Heart right ventricle (tissue), 16 donors: Measurements from ENCODE around the gene MGAT3. TPM values are rescaled to one million over a fixed set of nuclear protein-coding genes. Genes with fewer than 3 reads are reported as not detected.

ENCODE experiments used
- ATAC-seq, 8 donors: fragments of 200-7000 bp; cut with Tn5 transposase; one replicate each; pipeline ENCODE4 v1.9.1; 2020; ENCODE audit warnings: mild to moderate bottlenecking in 8 of 8, moderate library complexity in 8 of 8, moderate number of reproducible peaks in 1 of 8
- DNase-seq, 2 donors: peaks; one replicate each; pipeline ENCODE4 v3.0.0-alpha.2; 2020
- H3K27ac ChIP-seq, 10 donors: fragments of 200-600 bp; sonication (generic) in 2 of 10; one replicate each; pipeline versions ENCODE4 v1.5.0 to v1.8.0; 2020 to 2022; ENCODE audit warnings: mild to moderate bottlenecking in 3 of 10
- H3K27me3 ChIP-seq, 7 donors: fragments of 200-600 bp; one replicate each; pipeline ENCODE4 v1.8.0; 2021 to 2022; ENCODE audit warnings: mild to moderate bottlenecking in 2 of 7
- H3K36me3 ChIP-seq, 9 donors: fragments of 200-600 bp; sonication (generic) in 1 of 9; one replicate each; pipeline versions ENCODE4 v1.5.0 to v1.8.0; 2020 to 2022; ENCODE audit warnings: mild to moderate bottlenecking in 2 of 9
- H3K4me1 ChIP-seq, 9 donors: fragments of 200-600 bp; sonication (generic) in 1 of 9; one replicate each; pipeline versions ENCODE4 v1.5.0 to v1.8.0; 2020 to 2022; ENCODE audit warnings: mild to moderate bottlenecking in 4 of 9
- H3K4me3 ChIP-seq, 10 donors: fragments of 200-600 bp; sonication (generic) in 2 of 10; one replicate each; pipeline versions ENCODE4 v1.5.0 to v1.8.0; 2020 to 2022; ENCODE audit warnings: mild to moderate bottlenecking in 7 of 10, moderate library complexity in 2 of 10
- H3K9me3 ChIP-seq, 11 donors: fragments of 200-600 bp in 10 of 11; sonication (generic) in 2 of 11; one replicate each; pipeline versions ENCODE4 v1.5.0 to v1.8.0; 2013 to 2022; ENCODE audit warnings: mild to moderate bottlenecking in 2 of 11, control low read depth in 1 of 11, moderate library complexity in 1 of 11
- WGBS, 2 donors: extraction: QIAGEN DNeasy Blood & Tissue Kit; methylation state at CpG; one replicate each; pipeline ENCODE4 v1.1.7; 2013; ENCODE audit warnings: inconsistent platforms in 1 of 2; 5-methylcytosine and 5-hydroxymethylcytosine counted together
- intact Hi-C, 10 donors: fragments of 100-400 bp; cut with DNase I; formaldehyde crosslinking; loops; one replicate each; pipeline versions ENCODE4 v1.11.1 to v1.14.2; 2022
- polyA plus RNA-seq, 2 donors: library from polyadenylated mRNA; stranded (reverse); fragments of 200-250 nt; gene quantifications; one replicate each; pipeline ENCODE4 v1.2.3, GENCODE V29; 2013
- total RNA-seq, 10 donors: library from RNA; stranded (reverse); fragmentation: NEBNext Ultra II Directional in 3 of 10; extraction: Animal tissue kit (Norgen Biotek cat#: 25700) in 3 of 10; gene quantifications; one replicate each; pipeline versions ENCODE4 v1.2.1 to v1.2.4, GENCODE V29; 2021 to 2023
- TF ChIP-seq, protein P1 (sequence below), 9 donors: fragments of 200-600 bp; sonication (generic) in 2 of 9; IDR thresholded peaks; one replicate each; pipeline versions ENCODE4 v1.5.0 to v1.8.0; 2021 to 2022; ENCODE audit warnings: antibody characterized with exemption in 9 of 9, mild to moderate bottlenecking in 5 of 9, moderate library complexity in 1 of 9
- donor health status: Arrhythmogenic right ventricular cardiomyopathy.
- donor health status: ischemic (EF 13 %, LVEDD 7.1; RV severe dilation, severe dysfunction).
- donor health status: healthy with polysubstance abuse.
- donor health status: DM: no; HTN: yes; CAD: no.
- donor health status: DM: no; HTN: no; CAD: no.
- donor health status: ischemic (EF 25% LVEDD 6.9; RV normal size, moderate dysfunction).
- donor health status: ischemic (EF 25% LVEDD 5.7; RV mildly dilated, moderate dysfunction).
- donor health status: healthy.
- donor health status: DM: yes; HTN: yes; CAD: no.
- donor health status: Ischemic cardiomyopathy.
- donor health status: ischemic (EF 35%, LVEDD 5.7; RV mildly dilated, moderate dysfunction).
- donor health status: nonischemic (EF 11% LVEDD 7.7; RV severe dilation, severe dysfunction).
- donor health status: DM: yes; HTN: yes; CAD: no.
- donor health status: PGD.
- donor health status: ischemic (EF 29% LVEDD 5.4; RV normal size, mild dysfunction).
- donor health status: nonischemic (EF 23%, LVEDD 6.1; RV moderate dilation, normal function).

MGAT3 gene
- total and polyA plus RNA-seq, 12 donors: 1.8 to 14.0 (median 3.9) TPM

DNA sequence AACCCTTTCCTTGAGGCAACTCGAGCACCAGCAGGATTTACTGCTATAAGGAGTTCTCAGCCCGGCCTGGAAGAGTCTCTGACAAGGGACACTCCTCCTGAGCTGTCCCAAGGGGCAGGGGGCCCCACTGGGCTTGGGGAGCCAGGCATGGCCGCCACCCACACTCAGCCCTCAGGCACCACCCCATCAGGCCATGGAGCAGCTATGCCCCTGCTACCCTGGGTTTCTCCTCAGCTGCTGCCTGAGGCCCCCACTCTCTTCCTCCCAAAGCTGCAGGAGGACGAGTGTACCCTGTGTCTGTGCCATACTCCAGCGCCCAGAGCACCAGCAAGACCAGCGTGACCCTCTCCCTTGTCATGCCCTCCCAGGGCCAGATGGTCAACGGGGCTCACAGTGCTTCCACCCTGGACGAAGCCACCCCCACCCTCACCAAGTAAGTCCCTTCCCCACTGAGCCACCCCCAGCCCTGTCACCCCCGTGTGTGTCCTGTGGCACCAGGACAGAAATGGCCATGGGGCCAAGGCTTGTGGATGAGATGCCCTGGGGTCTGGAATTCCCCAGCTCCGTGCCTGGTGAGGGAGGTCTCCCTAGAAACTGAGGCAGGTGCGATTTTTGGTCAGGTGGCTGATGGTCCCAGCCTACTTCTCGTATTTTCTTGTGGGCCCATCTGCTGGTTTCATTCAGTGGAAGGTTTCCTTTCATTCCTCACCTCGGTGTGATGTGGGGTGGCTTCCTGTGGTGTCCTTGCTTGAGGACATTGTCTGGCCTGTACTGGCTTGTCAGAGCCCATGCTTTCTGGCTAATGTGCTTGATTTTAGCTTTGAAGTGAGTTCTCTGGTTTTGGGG lies 28.8 kb upstream of the MGAT3 start:
- H3K4me3 ChIP-seq: no peak overlapping the region
- ATAC-seq (no peak), DNase-seq (no peak)
- TF ChIP-seq, protein P1, sequence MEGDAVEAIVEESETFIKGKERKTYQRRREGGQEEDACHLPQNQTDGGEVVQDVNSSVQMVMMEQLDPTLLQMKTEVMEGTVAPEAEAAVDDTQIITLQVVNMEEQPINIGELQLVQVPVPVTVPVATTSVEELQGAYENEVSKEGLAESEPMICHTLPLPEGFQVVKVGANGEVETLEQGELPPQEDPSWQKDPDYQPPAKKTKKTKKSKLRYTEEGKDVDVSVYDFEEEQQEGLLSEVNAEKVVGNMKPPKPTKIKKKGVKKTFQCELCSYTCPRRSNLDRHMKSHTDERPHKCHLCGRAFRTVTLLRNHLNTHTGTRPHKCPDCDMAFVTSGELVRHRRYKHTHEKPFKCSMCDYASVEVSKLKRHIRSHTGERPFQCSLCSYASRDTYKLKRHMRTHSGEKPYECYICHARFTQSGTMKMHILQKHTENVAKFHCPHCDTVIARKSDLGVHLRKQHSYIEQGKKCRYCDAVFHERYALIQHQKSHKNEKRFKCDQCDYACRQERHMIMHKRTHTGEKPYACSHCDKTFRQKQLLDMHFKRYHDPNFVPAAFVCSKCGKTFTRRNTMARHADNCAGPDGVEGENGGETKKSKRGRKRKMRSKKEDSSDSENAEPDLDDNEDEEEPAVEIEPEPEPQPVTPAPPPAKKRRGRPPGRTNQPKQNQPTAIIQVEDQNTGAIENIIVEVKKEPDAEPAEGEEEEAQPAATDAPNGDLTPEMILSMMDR (IDR thresholded peaks at IDR 0.05): no peak
- H3K9me3 ChIP-seq: no peaks in the 10 kb centered on the region
- peaks cover 13 to 36% (median 27%) of the 10 kb centered on the region in 9 donors for H3K4me1 ChIP-seq
- H3K27me3 ChIP-seq: no peaks in the 10 kb centered on the region
- 85% methylated on average over 13 of the region's 13 CpGs for WGBS, 2 donors
- H3K36me3 ChIP-seq: peaks cover 4 to 90% (median 41%) of the 10 kb centered on the region in 9 donors
- no peak overlapping the region for H3K27ac ChIP-seq
- intact Hi-C loops: no loop called here

DNA sequence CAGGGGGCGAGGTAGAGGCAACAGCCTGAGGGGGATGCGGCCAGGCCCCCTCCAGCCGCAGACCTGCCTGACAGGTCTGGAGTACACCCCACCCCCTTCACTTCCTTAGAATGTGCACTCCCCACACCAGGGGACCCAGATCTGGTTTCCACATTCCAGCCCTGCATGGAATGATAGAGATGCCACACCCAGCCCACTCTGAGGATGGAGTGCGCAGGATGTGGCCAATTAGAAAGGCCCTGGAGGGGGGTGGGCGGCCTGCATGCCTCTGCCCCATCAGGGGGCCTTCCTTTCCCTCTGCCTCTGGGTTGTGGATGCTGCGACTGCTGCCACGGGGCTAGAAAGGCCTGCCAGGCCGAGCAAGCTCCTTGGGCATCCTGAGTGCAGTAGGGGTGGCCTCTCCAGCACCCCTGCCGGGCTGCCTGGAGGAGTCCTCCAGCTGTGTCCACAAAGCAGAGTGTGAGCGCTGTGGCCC lies 28.2 kb upstream of the MGAT3 start:
- WGBS, 2 donors: 77 to 87% methylated on average over 10 of the region's 10 CpGs
- peaks cover 4 to 88% (median 41%) of the 10 kb centered on the region in 9 donors for H3K36me3 ChIP-seq

DNA sequence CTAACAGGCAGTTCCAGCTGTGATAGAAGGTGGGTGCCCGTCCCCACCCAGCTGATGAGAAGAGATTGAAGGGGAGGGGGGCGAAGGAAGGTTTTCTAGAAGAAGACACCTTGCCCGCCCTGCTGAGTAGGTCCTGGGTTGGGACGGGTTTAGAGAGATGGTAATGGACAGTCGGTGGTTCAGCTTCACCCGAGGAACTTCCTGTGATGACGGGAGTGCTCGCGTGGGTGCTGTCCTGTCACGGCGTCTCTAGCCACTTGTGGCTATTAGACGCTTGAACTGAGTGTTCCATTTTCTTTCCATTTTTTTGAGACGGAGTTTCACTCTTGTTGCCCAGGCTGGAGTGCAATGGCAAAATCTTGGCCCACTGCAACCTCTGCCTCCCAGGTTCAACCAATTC lies 27.6 kb upstream of the MGAT3 start:
- H3K27me3 ChIP-seq: no peaks in the 10 kb centered on the region
- H3K27ac ChIP-seq: peak overlapping the region in 3 of 10 donors; percentile 92 to 95 (median 94)
- TF ChIP-seq, protein P1 (IDR thresholded peaks at IDR 0.05): no peak
- peaks cover 13 to 39% (median 27%) of the 10 kb centered on the region in 9 donors for H3K4me1 ChIP-seq
- H3K36me3 ChIP-seq: peaks cover 4 to 83% (median 39%) of the 10 kb centered on the region in 9 donors
- intact Hi-C loops: no loop called here
- 91 to 92% methylated on average over 13 of the region's 13 CpGs for WGBS, 2 donors
- no peak for DNase-seq
- no peak overlapping the region for H3K4me3 ChIP-seq
- H3K9me3 ChIP-seq: no peaks in the 10 kb centered on the region
- ATAC-seq: no peak

More for the DNA sequence above, 28.2 kb upstream of the MGAT3 start:
- H3K4me1 ChIP-seq: peaks cover 13 to 36% (median 27%) of the 10 kb centered on the region in 9 donors
- H3K4me3 ChIP-seq: no peak overlapping the region
- no peak for ATAC-seq
- no peaks in the 10 kb centered on the region for H3K27me3 ChIP-seq
- TF ChIP-seq, protein P1 (IDR thresholded peaks at IDR 0.05): no peak
- intact Hi-C loops: no loop called here
- DNase-seq: no peak
- no peak overlapping the region for H3K27ac ChIP-seq
- H3K9me3 ChIP-seq: no peaks in the 10 kb centered on the region

DNA sequence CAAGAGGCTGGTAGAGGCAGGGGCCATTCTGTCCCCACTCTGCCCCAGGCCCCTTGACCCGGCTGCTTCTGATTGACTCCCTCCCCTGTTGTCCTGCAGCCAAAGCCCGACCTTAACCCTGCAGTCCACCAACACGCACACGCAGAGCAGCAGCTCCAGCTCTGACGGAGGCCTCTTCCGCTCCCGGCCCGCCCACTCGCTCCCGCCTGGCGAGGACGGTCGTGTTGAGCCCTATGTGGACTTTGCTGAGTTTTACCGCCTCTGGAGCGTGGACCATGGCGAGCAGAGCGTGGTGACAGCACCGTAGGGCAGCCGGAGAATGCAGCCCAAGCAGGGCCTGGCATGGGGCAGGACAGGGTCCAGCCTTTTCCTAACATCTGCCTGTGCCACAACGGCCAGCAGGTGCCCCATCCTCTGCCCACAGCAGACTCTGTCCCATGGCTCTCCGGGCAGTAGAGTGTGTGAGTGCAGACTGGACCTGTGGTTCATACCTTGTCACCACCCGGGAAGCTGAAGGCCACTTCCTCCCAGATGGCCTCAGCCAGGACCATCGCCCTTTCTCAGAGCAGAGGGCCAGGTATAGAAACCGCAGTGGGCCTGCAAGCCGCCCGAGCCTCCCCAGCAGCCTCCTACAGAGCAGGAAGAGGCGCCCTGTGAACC lies 26.8 kb upstream of the MGAT3 start:
- Histone ChIP-seq H3K36me3 (peaks cover 4 to 83% (median 30%) of the 10 kb centered on the region in 9 donors), H3K4me3 (no peak overlapping the region), H3K9me3 (no peaks in the 10 kb centered on the region), H3K27me3 (no peaks in the 10 kb centered on the region), H3K4me1 (peaks cover 13 to 44% (median 31%) of the 10 kb centered on the region in 9 donors), H3K27ac (peak overlapping the region in 9 of 10 donors; percentile 88 to 96 (median 94))
- DNase-seq (no peak), ATAC-seq (peak in 4 of 8 donors; percentile 7 to 54 (median 26))
- TF ChIP-seq, protein P1 (IDR thresholded peaks at IDR 0.05): no peak
- intact Hi-C loops: loop anchor here in 2 of 10 donors (2.0 to 10.0 kb wide), 2 partner anchors 31 to 65 kb away; partner anchors contain the start of gene TAB1 (in 1 of the 2)
- WGBS, 2 donors: 81 to 84% methylated on average over 27 of the region's 27 CpGs
